ENCODE measurements around the gene MYO6. TPM values are rescaled to one million over a fixed set of nuclear protein-coding genes. Genes with fewer than 3 reads are reported as not detected.

The MYO6 gene
- total and polyA plus RNA-seq, 2 of the 8 experiments (the other 6 are each of a cell fraction or from before 2014, with no cell fraction given) = 8.3 to 21.9 TPM

DNA sequence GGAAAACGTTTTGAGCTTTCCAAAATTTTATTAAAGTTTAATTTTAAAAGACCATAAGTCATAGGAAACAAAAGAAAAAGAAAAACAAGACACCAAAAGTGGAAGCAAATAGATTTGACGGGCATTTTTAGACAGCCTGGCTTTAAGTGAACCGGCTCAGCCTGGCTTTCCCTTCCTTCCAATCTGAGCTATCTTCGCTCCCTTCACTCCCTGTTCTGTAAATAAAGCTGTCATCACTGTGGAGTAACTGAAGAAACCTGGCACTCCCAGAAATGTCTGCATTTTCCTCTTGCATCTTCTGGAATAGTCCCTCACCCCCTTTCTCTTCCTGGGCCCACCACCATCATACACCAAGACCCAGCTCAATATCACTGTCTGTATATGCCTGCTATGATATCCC, 191.5 kb downstream of the MYO6 start:
- no peak overlapping the region for H4K8ac ChIP-seq (ENCODE audit: extremely low read depth, insufficient read depth, low read length)
- H3K14ac ChIP-seq (ENCODE audit: insufficient read length) = no peak overlapping the region
- H3K23me2 ChIP-seq (ENCODE audit: low read depth, low read length) = no peaks in the 10 kb centered on the region
- TF ChIP-seq TBP (IDR thresholded peaks at IDR 0.05; ENCODE audit: low read depth, low read length) = no peak
- no peak for TF ChIP-seq EP300 (IDR thresholded peaks at IDR 0.05; ENCODE audit: borderline replicate concordance in 1 of 2, low read depth in 2 of 2, low read length in 2 of 2)
- no peak for TF ChIP-seq CEBPB (IDR thresholded peaks at IDR 0.05; ENCODE audit: low read depth, low read length)
- TF ChIP-seq CHD1 (IDR thresholded peaks at IDR 0.05; ENCODE audit: low read depth, low read length) = no peak
- no peak for TF ChIP-seq KDM1A (IDR thresholded peaks at IDR 0.05; ENCODE audit: borderline replicate concordance, low read length)
- no peak for TF ChIP-seq POLR2A (IDR thresholded peaks at IDR 0.05; ENCODE audit: control extremely low read depth in 1 of 2, low read depth in 2 of 2, low read length in 2 of 2)
- DNase-seq (ENCODE audit: low read depth in 1 of 2, low spot score in 2 of 2) (no peak), FAIRE-seq (no peak)
- no peak overlapping the region for H3K4me2 ChIP-seq (ENCODE audit: insufficient read depth in 1 of 2, low read depth in 2 of 2, low read length in 2 of 2)
- H2BK20ac ChIP-seq (ENCODE audit: low read length) = no peak overlapping the region
- WGBS, 2 experiments (ENCODE audit: extremely low coverage in 1 of 2, insufficient coverage in 1 of 2, insufficient read length in 1 of 2, insufficient replicate concordance in 2 of 2, low coverage in 1 of 2, low lambda C conversion rate in 2 of 2, missing lambda C conversion rate in 1 of 2) = 89% methylated on average over 4 of the region's 4 CpGs; no CpG with 5 or more reads in 1 of the 2 experiments
- no peak overlapping the region for H3K27ac ChIP-seq (ENCODE audit: low read depth, low read length)
- no peak overlapping the region for H2BK12ac ChIP-seq (ENCODE audit: low read depth, low read length)
- CTCF ChIA-PET (ENCODE audit: partially characterized antibody) = interaction anchor here (0.6 to 0.8 kb wide), 2 partner anchors 8 to 24 kb away, joined by 3 to 4 read pairs; no protein-coding TSS in a partner anchor
- H3K9me3 ChIP-seq (ENCODE audit: insufficient read depth in 2 of 2, low read depth in 1 of 2, low read length in 1 of 2) = no peaks in the 10 kb centered on the region
- peaks cover 0 to 2% (median 0%) of the 10 kb centered on the region in 4 experiments; a peak in 1 of 7 replicates for H3K4me1 ChIP-seq (replicated peaks in 1 of 4; ENCODE audit: control insufficient read depth in 3 of 4, insufficient read depth in 4 of 4, low read length in 3 of 4)
- no peak overlapping the region for H3K56ac ChIP-seq (replicated peaks; ENCODE audit: insufficient read length, low read depth, low read length)
- H4K20me1 ChIP-seq (replicated peaks in 1 of 2; ENCODE audit: control insufficient read depth in 1 of 2, insufficient read depth in 2 of 2, low read length in 2 of 2) = no peaks in the 10 kb centered on the region
- POLR2A ChIA-PET (ENCODE audit: partially characterized antibody) = no interaction called here
- no peak overlapping the region for H2AFZ ChIP-seq (ENCODE audit: low read length)
- no peak overlapping the region for H3K4me3 ChIP-seq (ENCODE audit: extremely low read depth in 1 of 4, insufficient read depth in 2 of 4, low read depth in 3 of 4, low read length in 4 of 4)
- no peaks in the 10 kb centered on the region for H3K79me2 ChIP-seq (ENCODE audit: control insufficient read depth in 1 of 2, insufficient read depth in 2 of 2, low read length in 2 of 2)
- no peaks in the 10 kb centered on the region for H3K79me1 ChIP-seq (ENCODE audit: low read depth, low read length)
- peaks cover 0 to 9% (median 2%) of the 10 kb centered on the region in 4 experiments; a peak in 4 of 7 replicates for H3K27me3 ChIP-seq (replicated peaks in 1 of 4; ENCODE audit: control insufficient read depth in 3 of 4, extremely low read depth in 1 of 4, insufficient read depth in 3 of 4, low read length in 3 of 4)
- H2BK15ac ChIP-seq (ENCODE audit: low read length) = no peak overlapping the region
- H3K18ac ChIP-seq (ENCODE audit: extremely low read depth, low read length) = no peak overlapping the region
- H2BK120ac ChIP-seq (replicated peaks; ENCODE audit: low read depth, low read length) = no peak overlapping the region
- no peak overlapping the region for H2BK5ac ChIP-seq (ENCODE audit: low read depth, low read length)
- H3K23ac ChIP-seq (ENCODE audit: insufficient read length) = no peak overlapping the region
- H3K9ac ChIP-seq (replicated peaks in 1 of 4; ENCODE audit: extremely low read depth in 1 of 4, low read depth in 3 of 4, low read length in 3 of 4) = no peak overlapping the region
- H2AK5ac ChIP-seq (ENCODE audit: low read depth, low read length) = no peak overlapping the region
- H4K91ac ChIP-seq (replicated peaks; ENCODE audit: insufficient read length, low read length) = no peak overlapping the region
- no peak overlapping the region for H3K4ac ChIP-seq (replicated peaks; ENCODE audit: insufficient read length, low read depth, low read length)
- no peaks in the 10 kb centered on the region for H3K36me3 ChIP-seq (ENCODE audit: control insufficient read depth in 2 of 4, insufficient read depth in 4 of 4, low read length in 3 of 4)
- H4K5ac ChIP-seq (ENCODE audit: insufficient read length, low read depth, low read length) = no peak overlapping the region

All from H1 (cell line).